ENCODE measurements around the gene CTNND1.

Gene CTNND1

GRCh38 chr11:57773026-57773598, 11.5 kb downstream of the CTNND1 start:
- no peak for DNase-seq (ENCODE audit: low read depth)
- TF ChIP-seq, protein P1, sequence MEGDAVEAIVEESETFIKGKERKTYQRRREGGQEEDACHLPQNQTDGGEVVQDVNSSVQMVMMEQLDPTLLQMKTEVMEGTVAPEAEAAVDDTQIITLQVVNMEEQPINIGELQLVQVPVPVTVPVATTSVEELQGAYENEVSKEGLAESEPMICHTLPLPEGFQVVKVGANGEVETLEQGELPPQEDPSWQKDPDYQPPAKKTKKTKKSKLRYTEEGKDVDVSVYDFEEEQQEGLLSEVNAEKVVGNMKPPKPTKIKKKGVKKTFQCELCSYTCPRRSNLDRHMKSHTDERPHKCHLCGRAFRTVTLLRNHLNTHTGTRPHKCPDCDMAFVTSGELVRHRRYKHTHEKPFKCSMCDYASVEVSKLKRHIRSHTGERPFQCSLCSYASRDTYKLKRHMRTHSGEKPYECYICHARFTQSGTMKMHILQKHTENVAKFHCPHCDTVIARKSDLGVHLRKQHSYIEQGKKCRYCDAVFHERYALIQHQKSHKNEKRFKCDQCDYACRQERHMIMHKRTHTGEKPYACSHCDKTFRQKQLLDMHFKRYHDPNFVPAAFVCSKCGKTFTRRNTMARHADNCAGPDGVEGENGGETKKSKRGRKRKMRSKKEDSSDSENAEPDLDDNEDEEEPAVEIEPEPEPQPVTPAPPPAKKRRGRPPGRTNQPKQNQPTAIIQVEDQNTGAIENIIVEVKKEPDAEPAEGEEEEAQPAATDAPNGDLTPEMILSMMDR (IDR thresholded peaks at IDR 0.05; ENCODE audit: control insufficient read depth, extremely low read depth, insufficient read depth), result no peak

GRCh38 chr11:57775491-57775890, 13.9 kb downstream of the CTNND1 start:
- TF ChIP-seq, protein P1 (IDR thresholded peaks at IDR 0.05; ENCODE audit: control insufficient read depth, extremely low read depth, insufficient read depth), result no peak
- DNase-seq (ENCODE audit: low read depth), result no peak
- H3K4me3 ChIP-seq (ENCODE audit: low read depth, low read length), result no peak overlapping the region

More at GRCh38 chr11:57773026-57773598, 11.5 kb downstream of the CTNND1 start:
- H3K4me3 ChIP-seq (ENCODE audit: low read depth, low read length), result no peak overlapping the region

DNA sequence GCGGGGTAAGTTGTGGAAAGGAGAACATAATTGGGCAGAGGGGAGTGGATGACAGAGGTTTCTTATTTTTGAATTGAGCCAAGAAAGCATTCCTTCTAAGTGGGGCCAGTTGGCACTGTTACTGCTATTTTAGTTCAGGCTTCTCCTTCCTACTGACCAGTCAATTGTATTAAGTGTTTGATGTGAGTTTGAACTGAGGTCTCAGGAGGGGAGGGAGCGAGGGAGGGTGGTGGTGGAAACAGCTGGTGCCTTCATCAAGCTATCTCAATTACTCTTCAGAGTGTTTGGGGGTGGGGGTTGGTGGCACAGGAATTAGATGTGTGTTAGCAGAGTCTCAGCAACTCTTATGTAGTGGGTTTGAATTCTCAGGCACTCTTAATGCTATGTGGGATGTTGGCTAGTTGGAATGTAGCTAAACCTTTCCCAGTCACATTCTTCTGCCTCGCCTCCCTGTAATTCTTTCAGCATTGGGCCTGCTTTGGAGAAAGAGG, 14.5 kb downstream of the CTNND1 start:
- H3K4me3 ChIP-seq (ENCODE audit: low read depth, low read length), result no peak overlapping the region
- TF ChIP-seq, protein P1 (IDR thresholded peaks at IDR 0.05; ENCODE audit: control insufficient read depth, extremely low read depth, insufficient read depth), result no peak
- DNase-seq (ENCODE audit: low read depth), result no peak

DNA sequence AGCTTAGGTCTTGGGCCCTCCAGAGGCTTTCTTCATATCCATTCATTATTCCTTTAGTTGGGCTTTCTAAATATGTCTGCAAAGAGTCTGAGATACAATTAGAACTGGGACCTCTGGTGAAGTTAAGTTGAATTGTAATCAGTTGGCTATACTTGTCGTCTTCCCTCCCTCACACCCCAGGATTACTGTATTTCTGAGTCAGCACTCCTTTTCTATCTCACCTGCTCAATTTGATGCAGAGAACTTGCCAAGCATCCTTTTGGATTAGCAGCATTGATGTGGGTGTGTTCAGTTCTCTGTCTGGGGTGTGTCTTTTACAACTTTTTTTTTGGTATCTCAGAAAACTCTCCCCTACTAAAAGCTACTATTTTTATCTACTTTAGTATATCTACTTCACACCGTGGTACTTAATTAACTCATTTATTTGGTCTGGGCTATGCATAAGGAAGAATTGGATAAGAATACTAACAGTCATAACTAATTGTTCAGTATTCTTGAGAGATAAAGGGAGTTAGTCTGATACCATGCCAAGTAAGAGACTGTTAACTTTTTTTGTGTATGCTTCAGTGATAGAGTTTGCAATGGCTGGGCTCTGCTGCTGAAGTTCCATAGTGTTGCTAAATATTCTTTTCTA, 15.1 kb downstream of the CTNND1 start:
- TF ChIP-seq, protein P1 (IDR thresholded peaks at IDR 0.05; ENCODE audit: control insufficient read depth, extremely low read depth, insufficient read depth), result no peak
- H3K4me3 ChIP-seq (ENCODE audit: low read depth, low read length), result no peak overlapping the region
- no peak for DNase-seq (ENCODE audit: low read depth)

DNA sequence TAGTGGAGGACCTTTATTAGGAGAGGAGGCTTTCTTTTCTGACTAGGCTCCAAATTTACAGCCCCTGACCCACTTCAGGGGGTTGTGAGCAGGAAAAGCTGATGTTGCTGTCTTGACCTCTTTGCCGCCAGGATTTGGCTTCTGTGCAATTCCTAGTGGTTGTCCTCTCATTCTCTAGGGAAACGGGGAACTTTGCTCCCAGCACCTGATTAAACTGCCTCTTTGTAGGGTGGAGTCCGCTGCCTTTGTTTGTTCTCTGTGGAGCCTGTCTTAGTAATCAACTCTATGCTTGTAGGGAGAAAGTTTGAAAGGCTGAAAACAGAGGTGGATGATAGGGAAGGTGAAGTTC, 16.3 kb downstream of the CTNND1 start:
- H3K4me3 ChIP-seq (ENCODE audit: low read depth, low read length), result peak overlapping the region; percentile 29
- TF ChIP-seq, protein P1 (IDR thresholded peaks at IDR 0.05; ENCODE audit: control insufficient read depth, extremely low read depth, insufficient read depth), result no peak
- DNase-seq (ENCODE audit: low read depth), result no peak

DNA sequence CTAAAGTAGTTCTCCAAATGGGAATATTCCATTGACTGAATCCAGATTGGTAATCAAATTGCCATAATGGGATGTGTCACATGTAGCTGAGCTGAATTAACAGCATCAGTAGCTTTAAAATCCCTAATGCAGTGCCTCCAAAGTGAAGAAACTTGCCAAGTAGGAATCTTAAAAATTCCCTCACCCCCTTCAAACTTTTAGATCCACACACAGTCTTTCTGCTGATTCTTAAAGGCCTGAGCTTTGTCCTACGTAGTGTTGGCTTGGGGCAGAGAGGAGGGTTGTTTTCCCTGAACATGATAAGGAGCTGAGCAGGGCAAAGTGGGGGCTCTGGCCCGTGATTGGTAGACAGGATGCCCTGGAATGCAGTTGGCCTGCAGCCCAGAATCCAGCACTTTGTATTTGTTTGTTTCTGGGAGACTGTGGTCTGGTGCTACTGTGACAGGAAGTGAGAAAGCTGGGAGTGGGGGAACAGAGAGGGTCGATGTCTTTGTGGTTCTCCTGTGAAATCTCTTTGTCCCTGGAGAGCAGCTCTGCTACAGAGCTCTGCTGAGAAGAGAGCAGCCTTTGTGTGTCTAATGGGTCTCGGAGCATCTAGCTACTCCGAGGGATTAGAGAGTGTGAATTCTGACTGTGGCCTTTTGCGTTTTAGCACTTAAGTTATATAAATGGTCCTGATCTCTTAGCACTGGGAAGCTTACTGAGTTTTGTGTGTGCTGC, 16.9 kb downstream of the CTNND1 start:
- peak overlapping the region; percentile 29 for H3K4me3 ChIP-seq (ENCODE audit: low read depth, low read length)
- TF ChIP-seq, protein P1 (IDR thresholded peaks at IDR 0.05; ENCODE audit: control insufficient read depth, extremely low read depth, insufficient read depth), result no peak
- peak; percentile 88 for DNase-seq (ENCODE audit: low read depth)

Data from LNCaP clone FGC (cell line).